A549 (cell line): ENCODE results near the gene LRP4. TPM values are rescaled to one million over a fixed set of nuclear protein-coding genes. Genes with fewer than 3 reads are reported as not detected.

Experiments used
- ATAC-seq, 2 experiments: fragments of 200-7000 bp in 1 of 2; fragments of >200 bp in 1 of 2; cut with Nextera tagmentation in 1 of 2; cut with Tn5 transposase in 1 of 2; 3 replicates each; pipeline versions ENCODE4 v1.8.0 to v1.9.1; 2018 to 2020; ENCODE audit warnings: mild to moderate bottlenecking in 1 of 2, moderate library complexity in 1 of 2
- CTCF ChIA-PET: fragments of 300-600 bp; sonication (Branson Sonifier 250); formaldehyde crosslinking; extraction: SDS; loops from one replicate; lab custom pipeline; 2021; ENCODE audit warnings: antibody characterized with exemption, inconsistent platforms; lab: Yijun Ruan, JAX
- POLR2A ChIA-PET: fragments of 350-600 bp; formaldehyde crosslinking; extraction: SDS; loops from one replicate; lab custom pipeline; 2021; ENCODE audit warnings: antibody characterized with exemption, inconsistent platforms; lab: Yijun Ruan, JAX
- DNase-seq, 2 experiments: peaks; one replicate each; pipeline versions ENCODE4 v3.0.0 to v3.0.0-alpha.2; 2011 to 2016; ENCODE audit warnings: low read depth in 1 of 2, low spot score in 1 of 2
- FAIRE-seq: peaks from 2 replicates; lab custom pipeline; 2011; peaks lifted over from hg19 to GRCh38; lab: Jason Lieb, UNC
- H3K27ac ChIP-seq, 2 experiments: fragments of >200 bp; sonication (Bioruptor Twin); formaldehyde crosslinking; 3 replicates each; pipeline ENCODE4 v1.5.1; 2016 to 2017
- H3K4me1 ChIP-seq: fragments of >200 bp; sonication (Bioruptor Twin); formaldehyde crosslinking; 3 replicates; pipeline ENCODE4 v1.6.1; 2016
- H3K4me2 ChIP-seq: fragments of >200 bp; sonication (Bioruptor Twin); formaldehyde crosslinking; 3 replicates; pipeline ENCODE4 v1.6.1; 2016
- H3K4me3 ChIP-seq: fragments of >200 bp; sonication (Bioruptor Twin); formaldehyde crosslinking; 3 replicates; pipeline ENCODE4 v1.5.1; 2016
- H3K9me3 ChIP-seq: fragments of >200 bp; sonication (Bioruptor Twin); formaldehyde crosslinking; 3 replicates; pipeline ENCODE4 v1.6.1; 2016
- CEBPB ChIP-seq, 2 experiments: fragments of >200 bp in 1 of 2; sonication (Bioruptor Twin) in 1 of 2; formaldehyde crosslinking in 1 of 2; IDR thresholded peaks; 2 replicates each; pipeline ENCODE4 v1.6.1; 2012 to 2016
- EHF ChIP-seq: fragments of 250-450 bp; sonication (Bioruptor Pico); IDR thresholded peaks from 2 replicates; pipeline ENCODE4 v1.5.0; 2020; ENCODE audit warnings: mild to moderate bottlenecking
- EP300 ChIP-seq, 2 experiments: fragments of >200 bp; sonication (Bioruptor Twin); formaldehyde crosslinking; IDR thresholded peaks; 2 replicates in 1 of 2; 3 replicates in 1 of 2; pipeline ENCODE4 v1.6.1; 2016 to 2017
- FOSB ChIP-seq: fragments of 250-450 bp; sonication (Bioruptor Pico); IDR thresholded peaks from 2 replicates; pipeline ENCODE4 v1.5.0; 2020; ENCODE audit warnings: mild to moderate bottlenecking, moderate library complexity
- FOXS1 ChIP-seq: fragments of 250-450 bp; sonication (Bioruptor Pico); IDR thresholded peaks from 2 replicates; pipeline ENCODE4 v1.5.0; 2020; ENCODE audit warnings: mild to moderate bottlenecking, moderate library complexity
- HEYL ChIP-seq: fragments of 250-450 bp; sonication (Bioruptor Pico); IDR thresholded peaks from 2 replicates; pipeline ENCODE4 v1.8.0; 2021; ENCODE audit warnings: mild to moderate bottlenecking, moderate library complexity
- JUN ChIP-seq, 2 experiments: fragments of >200 bp; sonication (Bioruptor Twin); formaldehyde crosslinking; IDR thresholded peaks; 2 replicates in 1 of 2; 3 replicates in 1 of 2; pipeline ENCODE4 v1.6.1; 2016 to 2017
- MYC ChIP-seq: IDR thresholded peaks from 2 replicates; pipeline ENCODE4 v1.6.1; 2012; ENCODE audit warnings: mild to moderate bottlenecking, inconsistent platforms, low read length, improper control_type of control experiment, borderline replicate concordance
- NPAS2 ChIP-seq: fragments of 250-450 bp; sonication (Bioruptor Pico); IDR thresholded peaks from 2 replicates; pipeline ENCODE4 v1.8.0; 2022; ENCODE audit warnings: mild to moderate bottlenecking, moderate library complexity, borderline replicate concordance
- PHF8 ChIP-seq: fragments of 200-600 bp; sonication (generic); IDR thresholded peaks from 2 replicates; pipeline ENCODE4 v1.6.1; 2016; ENCODE audit warnings: low read depth, mild to moderate bottlenecking, antibody characterized with exemption, moderate library complexity, borderline replicate concordance
- RAD21 ChIP-seq, 2 experiments: fragments of >200 bp in 1 of 2; sonication (Bioruptor Twin) in 1 of 2; formaldehyde crosslinking in 1 of 2; IDR thresholded peaks in 1 of 2; conservative IDR thresholded peaks in 1 of 2; 2 replicates in 1 of 2; 3 replicates in 1 of 2; pipeline ENCODE4 v1.6.1; 2012 to 2018; ENCODE audit warnings: inconsistent platforms in 1 of 2
- RARB ChIP-seq: fragments of 250-450 bp; sonication (Bioruptor Pico); IDR thresholded peaks from 2 replicates; pipeline ENCODE4 v1.8.0; 2021; ENCODE audit warnings: mild to moderate bottlenecking, moderate library complexity
- SMC3 ChIP-seq: fragments of >200 bp; sonication (Bioruptor Twin); formaldehyde crosslinking; IDR thresholded peaks from 3 replicates; pipeline ENCODE4 v1.6.1; 2018; ENCODE audit warnings: inconsistent platforms
- SREBF2 ChIP-seq: fragments of 450-650 bp; IDR thresholded peaks from 2 replicates; pipeline ENCODE4 v1.6.1; 2014; ENCODE audit warnings: mild to moderate bottlenecking, moderate library complexity
- TFCP2L1 ChIP-seq: fragments of 250-450 bp; sonication (Bioruptor Pico); IDR thresholded peaks from 2 replicates; pipeline ENCODE4 v1.5.0; 2021; ENCODE audit warnings: mild to moderate bottlenecking
- ZFP36 ChIP-seq: fragments of 450-650 bp; IDR thresholded peaks from 2 replicates; pipeline ENCODE4 v1.6.1; 2014; ENCODE audit warnings: borderline replicate concordance; ENCODE audit not compliant: partially characterized antibody
- ZNF302 ChIP-seq: fragments of 250-450 bp; sonication (Bioruptor Pico); IDR thresholded peaks from 2 replicates; pipeline ENCODE4 v1.9.0; 2021; ENCODE audit warnings: inconsistent platforms, mild to moderate bottlenecking, moderate library complexity
- WGBS: methylation state at CpG from one replicate; pipeline ENCODE4 v1.1.6; 2017; ENCODE audit errors: missing lambda C conversion rate; 5-methylcytosine and 5-hydroxymethylcytosine counted together
- polyA plus RNA-seq, 4 experiments: library from polyadenylated mRNA; depleted of rRNA in 3 of 4; stranded (reverse); fragments of >200 nt; fragmentation: RNase III in 1 of 4; extraction: RNeasy Plus Mini Kit Qiagen cat#74134 plus additional on column Dnase treatment in 1 of 4; gene quantifications; 2 replicates in 3 of 4; 3 replicates in 1 of 4; pipeline ENCODE4 v1.2.3, GENCODE V29; 2011 to 2017
- TF ChIP-seq, protein P1 (sequence below): fragments of 250-450 bp; sonication (Bioruptor Pico); IDR thresholded peaks from 2 replicates; pipeline ENCODE4 v1.5.0; 2021; ENCODE audit warnings: mild to moderate bottlenecking, moderate library complexity, borderline replicate concordance
- TF ChIP-seq, protein P2 (sequence below): fragments of 150-350 bp; IDR thresholded peaks from 2 replicates; pipeline ENCODE4 v1.6.1; 2014; ENCODE audit warnings: low read depth, mild to moderate bottlenecking, low read length
- TF ChIP-seq, protein P3 (sequence below): fragments of 200-600 bp; sonication (generic); IDR thresholded peaks from 2 replicates; pipeline ENCODE4 v1.6.1; 2016; ENCODE audit warnings: antibody characterized with exemption, mild to moderate bottlenecking, moderate library complexity

Gene LRP4
- polyA plus RNA-seq, 2 of the 4 experiments (the other 2 are of a cell fraction), result 4.0 to 6.4 TPM

DNA sequence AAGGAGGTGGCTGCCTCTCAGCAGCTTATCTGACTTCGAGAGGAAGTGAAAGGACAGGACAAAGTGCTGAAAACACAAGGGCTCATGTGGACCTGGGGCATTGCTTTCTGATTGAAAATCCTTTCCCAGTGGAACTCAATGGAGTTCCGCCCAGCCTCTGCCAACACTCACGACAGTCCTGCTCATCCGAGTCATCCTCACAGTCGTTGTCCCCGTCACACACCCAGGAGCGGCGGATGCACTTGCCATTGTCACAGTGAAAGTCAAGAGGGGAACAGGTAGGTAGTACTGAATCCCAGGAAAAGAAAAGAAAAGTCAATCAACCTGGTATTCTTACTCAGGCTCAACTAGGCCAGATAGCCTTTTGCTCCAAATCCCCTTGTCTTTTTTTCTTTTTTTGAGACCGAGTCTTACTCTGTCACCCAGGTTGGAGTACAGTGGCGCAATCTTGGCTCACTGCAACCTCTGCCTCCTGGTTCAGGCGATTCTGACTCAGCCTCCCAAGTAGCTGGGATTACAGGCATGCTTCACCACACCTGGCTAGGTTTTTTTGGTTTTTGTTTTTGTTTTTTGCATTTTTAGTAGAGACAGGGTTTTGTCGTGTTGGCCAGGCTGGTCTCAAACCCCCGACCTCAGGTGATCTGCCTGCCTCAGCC is 18.1 kb downstream of the LRP4 start:
- TF ChIP-seq JUN (IDR thresholded peaks at IDR 0.05) (no peak), SREBF2 (no peak), PHF8 (no peak), EP300 (IDR thresholded peaks at IDR 0.05) (no peak), FOSB (CRISPR knock-in tag) (no peak), NPAS2 (CRISPR knock-in tag) (no peak), MYC (no peak), SMC3 (no peak), ZNF302 (CRISPR knock-in tag) (no peak), HEYL (CRISPR knock-in tag) (no peak), CEBPB (IDR thresholded peaks at IDR 0.05) (no peak), RAD21 (conservative IDR thresholded peaks at IDR 0.05 in 1 of 2, IDR thresholded peaks at IDR 0.05 in 1 of 2) (no peak), ZFP36 (no peak), FOXS1 (CRISPR knock-in tag) (no peak), TFCP2L1 (CRISPR knock-in tag) (no peak), EHF (CRISPR knock-in tag) (no peak), RARB (CRISPR knock-in tag) (no peak)
- TF ChIP-seq, protein P1, sequence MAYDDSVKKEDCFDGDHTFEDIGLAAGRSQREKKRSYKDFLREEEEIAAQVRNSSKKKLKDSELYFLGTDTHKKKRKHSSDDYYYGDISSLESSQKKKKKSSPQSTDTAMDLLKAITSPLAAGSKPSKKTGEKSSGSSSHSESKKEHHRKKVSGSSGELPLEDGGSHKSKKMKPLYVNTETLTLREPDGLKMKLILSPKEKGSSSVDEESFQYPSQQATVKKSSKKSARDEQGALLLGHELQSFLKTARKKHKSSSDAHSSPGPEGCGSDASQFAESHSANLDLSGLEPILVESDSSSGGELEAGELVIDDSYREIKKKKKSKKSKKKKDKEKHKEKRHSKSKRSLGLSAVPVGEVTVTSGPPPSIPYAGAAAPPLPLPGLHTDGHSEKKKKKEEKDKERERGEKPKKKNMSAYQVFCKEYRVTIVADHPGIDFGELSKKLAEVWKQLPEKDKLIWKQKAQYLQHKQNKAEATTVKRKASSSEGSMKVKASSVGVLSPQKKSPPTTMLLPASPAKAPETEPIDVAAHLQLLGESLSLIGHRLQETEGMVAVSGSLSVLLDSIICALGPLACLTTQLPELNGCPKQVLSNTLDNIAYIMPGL (CRISPR knock-in tag), result no peak
- TF ChIP-seq, protein P2, sequence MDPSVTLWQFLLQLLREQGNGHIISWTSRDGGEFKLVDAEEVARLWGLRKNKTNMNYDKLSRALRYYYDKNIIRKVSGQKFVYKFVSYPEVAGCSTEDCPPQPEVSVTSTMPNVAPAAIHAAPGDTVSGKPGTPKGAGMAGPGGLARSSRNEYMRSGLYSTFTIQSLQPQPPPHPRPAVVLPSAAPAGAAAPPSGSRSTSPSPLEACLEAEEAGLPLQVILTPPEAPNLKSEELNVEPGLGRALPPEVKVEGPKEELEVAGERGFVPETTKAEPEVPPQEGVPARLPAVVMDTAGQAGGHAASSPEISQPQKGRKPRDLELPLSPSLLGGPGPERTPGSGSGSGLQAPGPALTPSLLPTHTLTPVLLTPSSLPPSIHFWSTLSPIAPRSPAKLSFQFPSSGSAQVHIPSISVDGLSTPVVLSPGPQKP, result no peak
- TF ChIP-seq, protein P3, sequence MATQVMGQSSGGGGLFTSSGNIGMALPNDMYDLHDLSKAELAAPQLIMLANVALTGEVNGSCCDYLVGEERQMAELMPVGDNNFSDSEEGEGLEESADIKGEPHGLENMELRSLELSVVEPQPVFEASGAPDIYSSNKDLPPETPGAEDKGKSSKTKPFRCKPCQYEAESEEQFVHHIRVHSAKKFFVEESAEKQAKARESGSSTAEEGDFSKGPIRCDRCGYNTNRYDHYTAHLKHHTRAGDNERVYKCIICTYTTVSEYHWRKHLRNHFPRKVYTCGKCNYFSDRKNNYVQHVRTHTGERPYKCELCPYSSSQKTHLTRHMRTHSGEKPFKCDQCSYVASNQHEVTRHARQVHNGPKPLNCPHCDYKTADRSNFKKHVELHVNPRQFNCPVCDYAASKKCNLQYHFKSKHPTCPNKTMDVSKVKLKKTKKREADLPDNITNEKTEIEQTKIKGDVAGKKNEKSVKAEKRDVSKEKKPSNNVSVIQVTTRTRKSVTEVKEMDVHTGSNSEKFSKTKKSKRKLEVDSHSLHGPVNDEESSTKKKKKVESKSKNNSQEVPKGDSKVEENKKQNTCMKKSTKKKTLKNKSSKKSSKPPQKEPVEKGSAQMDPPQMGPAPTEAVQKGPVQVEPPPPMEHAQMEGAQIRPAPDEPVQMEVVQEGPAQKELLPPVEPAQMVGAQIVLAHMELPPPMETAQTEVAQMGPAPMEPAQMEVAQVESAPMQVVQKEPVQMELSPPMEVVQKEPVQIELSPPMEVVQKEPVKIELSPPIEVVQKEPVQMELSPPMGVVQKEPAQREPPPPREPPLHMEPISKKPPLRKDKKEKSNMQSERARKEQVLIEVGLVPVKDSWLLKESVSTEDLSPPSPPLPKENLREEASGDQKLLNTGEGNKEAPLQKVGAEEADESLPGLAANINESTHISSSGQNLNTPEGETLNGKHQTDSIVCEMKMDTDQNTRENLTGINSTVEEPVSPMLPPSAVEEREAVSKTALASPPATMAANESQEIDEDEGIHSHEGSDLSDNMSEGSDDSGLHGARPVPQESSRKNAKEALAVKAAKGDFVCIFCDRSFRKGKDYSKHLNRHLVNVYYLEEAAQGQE, result no peak
- H3K4me2 ChIP-seq, result no peak overlapping the region
- WGBS, result 85% methylated on average over 13 of the region's 13 CpGs
- no peaks in the 10 kb centered on the region for H3K4me1 ChIP-seq
- no peak overlapping the region for H3K4me3 ChIP-seq
- no peak overlapping the region for H3K27ac ChIP-seq
- POLR2A ChIA-PET, result no interaction called here
- DNase-seq (no peak), FAIRE-seq (no peak), ATAC-seq (no peak)
- H3K9me3 ChIP-seq, result no peaks in the 10 kb centered on the region
- CTCF ChIA-PET, result interaction anchor here (1.5 to 2.6 kb wide), 3 partner anchors 16 to 253 kb away, joined by 3 to 12 read pairs (median 8); no protein-coding TSS in a partner anchor
